DLD1 (cell line): Measurements from ENCODE around the gene INSRR.

ENCODE experiments used
- in situ Hi-C: cut with HindIII; loops from 2 replicates; pipeline ENCODE4 v1.10.0; 2017; ENCODE audit warnings: low sequenced_read_pairs

INSRR gene

DNA sequence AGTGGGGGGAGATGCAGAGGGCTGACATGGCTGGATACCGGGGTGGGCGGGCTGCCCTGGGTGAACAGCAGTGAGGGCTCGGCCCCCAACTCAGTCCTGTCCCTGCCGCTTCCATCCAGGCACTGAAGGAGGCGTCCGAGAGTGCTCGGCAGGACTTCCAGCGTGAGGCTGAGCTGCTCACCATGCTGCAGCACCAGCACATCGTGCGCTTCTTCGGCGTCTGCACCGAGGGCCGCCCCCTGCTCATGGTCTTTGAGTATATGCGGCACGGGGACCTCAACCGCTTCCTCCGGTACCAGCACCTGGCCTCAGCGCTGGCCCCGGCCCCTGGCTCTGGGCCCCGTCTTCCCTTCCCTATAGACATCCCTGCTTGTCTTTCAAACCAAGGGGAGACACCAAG lies 17.4 kb upstream of the INSRR start:
- in situ Hi-C loops, result no loop called here

DNA sequence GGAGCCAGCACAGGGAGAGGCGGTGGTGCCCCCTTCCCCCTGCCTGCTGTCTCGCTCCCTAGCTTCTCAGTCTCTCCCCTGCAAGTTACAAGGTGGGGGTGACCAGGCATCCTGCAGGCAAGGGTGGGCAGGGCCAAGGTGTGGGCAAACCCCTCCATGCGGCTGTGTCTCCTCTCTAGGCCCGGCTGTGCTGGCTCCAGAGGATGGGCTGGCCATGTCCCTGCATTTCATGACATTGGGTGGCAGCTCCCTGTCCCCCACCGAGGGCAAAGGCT lies 16.4 kb upstream of the INSRR start:
- in situ Hi-C loops, result no loop called here

DNA sequence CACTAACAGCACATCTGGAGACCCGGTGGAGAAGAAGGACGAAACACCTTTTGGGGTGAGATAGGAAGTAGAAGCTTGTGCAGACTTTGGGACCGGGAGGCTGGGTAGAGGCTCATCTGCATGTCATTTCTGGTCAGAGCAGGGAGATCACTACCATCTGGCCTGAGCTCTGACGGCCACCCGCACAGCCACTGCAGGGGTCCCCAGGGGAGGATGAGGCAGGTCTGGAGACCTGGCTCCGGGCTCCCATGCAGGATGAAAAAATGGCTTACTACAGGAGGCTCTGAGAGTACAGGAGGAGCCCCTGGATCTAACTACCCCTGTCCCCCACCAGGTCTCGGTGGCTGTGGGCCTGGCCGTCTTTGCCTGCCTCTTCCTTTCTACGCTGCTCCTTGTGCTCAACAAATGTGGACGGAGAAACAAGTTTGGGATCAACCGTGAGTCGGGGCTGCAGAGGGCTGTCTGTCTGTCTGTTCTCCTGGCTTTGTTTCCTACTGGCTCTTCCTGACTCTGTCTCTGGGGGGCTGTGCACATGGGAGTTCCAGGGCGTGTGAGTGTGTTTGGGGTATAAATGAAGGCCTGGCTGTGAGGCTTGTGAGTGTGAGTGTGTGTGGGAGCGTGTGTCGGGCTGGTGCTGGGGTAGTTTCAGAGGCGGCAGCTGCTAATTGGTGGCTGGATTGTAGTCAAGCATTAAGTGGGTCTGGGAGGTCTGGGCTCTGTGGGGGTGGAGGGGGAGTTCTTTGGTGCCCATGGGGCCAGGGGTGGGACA lies 15.8 kb upstream of the INSRR start:
- in situ Hi-C loops, result no loop called here

DNA sequence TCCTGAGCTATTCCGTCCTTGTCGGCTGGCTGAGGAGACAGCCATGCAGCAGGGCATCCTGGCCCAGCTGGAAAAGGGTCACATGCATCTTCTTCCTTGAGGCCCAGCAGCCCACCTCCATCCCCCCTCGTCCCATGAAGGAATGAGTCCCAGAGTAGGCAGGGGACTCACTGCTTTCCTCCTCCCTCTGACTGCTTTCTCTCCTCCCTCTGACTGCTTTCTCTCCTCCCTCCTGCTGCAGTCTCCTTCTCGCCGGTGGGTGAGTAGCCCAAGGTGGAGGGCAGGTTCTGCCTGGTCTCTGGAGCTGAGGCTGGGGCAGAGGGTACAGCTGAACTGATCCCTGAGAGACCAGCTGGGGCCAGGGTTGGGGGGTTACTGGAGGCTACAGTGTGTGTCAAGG lies 15.2 kb upstream of the INSRR start:
- in situ Hi-C loops, result no loop called here

DNA sequence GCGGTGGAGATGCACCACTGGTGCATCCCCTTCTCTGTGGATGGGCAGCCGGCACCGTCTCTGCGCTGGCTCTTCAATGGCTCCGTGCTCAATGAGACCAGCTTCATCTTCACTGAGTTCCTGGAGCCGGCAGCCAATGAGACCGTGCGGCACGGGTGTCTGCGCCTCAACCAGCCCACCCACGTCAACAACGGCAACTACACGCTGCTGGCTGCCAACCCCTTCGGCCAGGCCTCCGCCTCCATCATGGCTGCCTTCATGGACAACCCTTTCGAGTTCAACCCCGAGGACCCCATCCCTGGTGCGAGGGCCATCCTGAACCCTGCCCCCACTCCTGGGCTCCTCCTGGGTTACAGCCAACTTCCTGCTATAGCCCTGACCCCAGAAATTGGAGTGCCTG lies 14.7 kb upstream of the INSRR start:
- in situ Hi-C loops, result no loop called here

DNA sequence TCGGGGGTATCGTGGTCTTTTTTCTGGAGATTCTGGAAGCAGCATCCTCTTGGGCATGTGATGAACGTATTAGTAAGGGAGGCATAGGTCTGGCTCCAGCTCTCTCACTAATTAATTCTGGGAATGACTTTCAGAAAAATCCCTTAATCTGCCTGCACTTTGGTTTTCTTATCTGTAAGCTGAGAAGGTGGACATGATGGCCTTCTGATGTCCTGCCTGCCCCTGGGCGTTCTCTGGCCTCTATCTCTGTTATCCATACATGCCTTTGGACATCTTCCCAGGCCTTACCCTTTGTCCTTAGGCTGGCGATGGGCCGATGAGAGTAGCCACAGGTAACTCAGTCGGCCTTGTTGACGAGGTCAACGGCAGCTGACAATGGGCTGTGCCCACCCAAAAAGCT lies 10.5 kb upstream of the INSRR start:
- in situ Hi-C loops, result no loop called here

DNA sequence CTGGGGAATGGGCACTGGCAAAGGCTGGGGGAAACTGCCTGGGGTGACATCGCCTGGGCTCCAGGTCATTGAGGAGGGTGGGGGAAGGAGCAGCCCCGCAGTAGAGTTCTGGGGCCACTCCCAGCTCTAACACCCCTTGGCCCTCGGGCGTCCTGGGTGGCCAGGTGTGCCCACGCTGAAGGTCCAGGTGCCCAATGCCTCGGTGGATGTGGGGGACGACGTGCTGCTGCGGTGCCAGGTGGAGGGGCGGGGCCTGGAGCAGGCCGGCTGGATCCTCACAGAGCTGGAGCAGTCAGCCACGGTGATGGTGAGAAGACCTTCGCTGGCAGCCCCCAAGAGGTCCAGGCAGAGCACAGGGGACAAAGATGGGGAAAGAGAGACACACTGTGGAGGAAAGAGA lies 9.4 kb upstream of the INSRR start:
- in situ Hi-C loops, result no loop called here

DNA sequence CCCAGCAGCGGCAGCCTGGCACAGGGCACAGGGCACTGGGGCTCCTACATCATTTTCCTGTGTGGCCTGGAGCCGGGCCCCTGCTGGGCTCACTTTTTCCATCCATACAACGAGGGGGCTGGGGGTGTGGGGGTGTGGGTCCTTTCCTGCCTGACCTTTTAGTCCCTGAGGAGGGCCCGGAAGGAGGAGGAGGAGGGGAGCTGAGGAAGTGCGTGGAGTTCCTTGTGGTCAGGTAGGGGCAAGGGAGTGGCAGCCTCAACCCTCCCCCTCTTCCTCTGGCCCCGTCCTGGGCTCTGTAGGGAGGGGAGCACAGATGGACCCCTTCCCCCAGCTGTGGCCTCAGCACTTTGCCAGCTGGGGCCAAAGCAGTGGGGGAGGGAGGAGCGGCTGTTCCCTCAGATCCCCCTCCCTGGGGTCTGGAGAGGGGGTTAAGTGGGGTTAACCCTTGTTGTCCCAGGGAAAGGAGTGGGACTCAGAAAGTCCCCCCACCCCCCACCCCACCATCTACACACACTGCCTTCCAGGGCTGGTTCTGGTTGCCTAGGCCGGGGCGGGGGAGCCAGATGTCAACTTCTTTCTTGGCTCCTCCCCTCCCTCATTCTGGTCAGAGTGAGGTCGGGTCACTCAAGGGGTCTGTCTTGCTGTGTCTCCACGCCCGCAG lies 7.5 kb upstream of the INSRR start:
- in situ Hi-C loops, result no loop called here

DNA sequence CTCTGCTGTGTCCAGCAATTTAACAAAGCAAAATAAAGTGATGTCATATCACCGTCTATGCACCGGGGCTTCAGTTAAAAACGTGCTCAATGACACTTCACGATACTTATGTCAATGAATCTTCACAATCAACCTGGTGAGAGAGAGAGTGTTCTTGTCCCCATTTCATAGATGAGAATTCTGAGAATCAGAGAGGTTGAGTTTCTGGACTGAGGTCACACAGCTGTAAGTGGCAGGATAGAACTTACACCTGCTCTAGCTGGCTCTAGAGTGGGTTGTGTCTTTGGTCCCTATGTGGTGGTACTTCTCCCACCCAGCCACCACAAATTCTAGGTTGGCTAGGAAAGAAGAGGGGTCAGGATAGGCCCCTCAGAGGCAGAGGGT lies 6.9 kb upstream of the INSRR start:
- in situ Hi-C loops, result no loop called here

DNA sequence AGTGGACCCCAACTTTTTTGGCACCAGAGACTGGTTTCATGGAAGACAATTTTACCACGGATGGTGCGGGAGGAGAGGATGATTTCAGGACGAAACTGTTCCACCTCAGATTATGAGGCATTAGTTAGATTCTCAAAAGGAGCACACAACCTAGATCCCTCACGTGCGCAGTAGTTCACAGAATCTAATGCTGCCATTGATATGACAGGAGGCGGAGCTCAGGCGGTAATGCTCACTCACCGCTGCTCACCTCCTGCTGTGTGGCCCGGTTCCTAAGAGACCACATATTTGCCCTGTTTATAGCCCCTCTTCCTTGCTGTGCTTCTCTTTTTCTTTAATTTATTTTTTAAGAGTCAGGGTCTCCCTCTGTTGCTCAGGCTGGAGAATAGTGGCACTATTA lies 6.3 kb upstream of the INSRR start:
- in situ Hi-C loops, result no loop called here

DNA sequence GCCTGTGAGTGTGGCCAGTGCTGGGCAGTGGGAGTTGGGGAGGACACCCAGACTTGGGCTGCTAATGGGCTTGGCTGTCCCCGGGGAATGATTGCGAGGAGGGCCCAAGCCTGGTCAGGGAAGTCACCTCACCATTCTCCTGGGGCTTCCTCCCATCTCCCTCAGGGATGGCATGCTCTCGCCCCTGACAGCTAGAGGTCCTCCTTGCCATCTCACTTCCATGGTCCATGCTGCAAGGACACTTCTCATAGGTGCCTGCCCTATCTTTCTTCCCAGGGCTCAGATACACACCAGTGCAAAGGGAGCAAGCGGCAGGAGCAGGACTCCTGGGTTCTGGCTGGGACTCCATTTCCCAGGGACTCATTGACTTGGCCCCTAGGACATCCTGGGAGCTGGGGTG lies 5.9 kb upstream of the INSRR start:
- in situ Hi-C loops, result no loop called here

DNA sequence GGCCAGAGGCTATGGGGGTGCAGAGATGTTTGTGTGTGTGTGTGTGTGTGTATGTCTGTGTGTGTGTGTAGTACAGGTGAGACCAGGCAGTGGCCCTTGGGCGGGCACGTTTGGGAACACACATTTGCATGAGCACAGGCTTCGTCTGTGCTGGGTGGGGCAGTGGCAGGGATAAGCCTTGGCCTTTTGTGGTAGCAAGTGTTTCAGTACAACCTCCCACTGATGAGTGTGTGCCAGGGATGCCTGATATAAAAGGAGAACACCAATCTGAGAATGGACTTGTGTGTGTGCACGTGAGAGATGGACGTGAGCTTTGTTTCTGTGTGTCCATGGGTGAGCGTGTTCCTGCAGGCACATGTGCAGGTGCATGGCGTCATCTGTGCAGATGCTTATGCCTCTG lies 4.7 kb upstream of the INSRR start:
- in situ Hi-C loops, result no loop called here

DNA sequence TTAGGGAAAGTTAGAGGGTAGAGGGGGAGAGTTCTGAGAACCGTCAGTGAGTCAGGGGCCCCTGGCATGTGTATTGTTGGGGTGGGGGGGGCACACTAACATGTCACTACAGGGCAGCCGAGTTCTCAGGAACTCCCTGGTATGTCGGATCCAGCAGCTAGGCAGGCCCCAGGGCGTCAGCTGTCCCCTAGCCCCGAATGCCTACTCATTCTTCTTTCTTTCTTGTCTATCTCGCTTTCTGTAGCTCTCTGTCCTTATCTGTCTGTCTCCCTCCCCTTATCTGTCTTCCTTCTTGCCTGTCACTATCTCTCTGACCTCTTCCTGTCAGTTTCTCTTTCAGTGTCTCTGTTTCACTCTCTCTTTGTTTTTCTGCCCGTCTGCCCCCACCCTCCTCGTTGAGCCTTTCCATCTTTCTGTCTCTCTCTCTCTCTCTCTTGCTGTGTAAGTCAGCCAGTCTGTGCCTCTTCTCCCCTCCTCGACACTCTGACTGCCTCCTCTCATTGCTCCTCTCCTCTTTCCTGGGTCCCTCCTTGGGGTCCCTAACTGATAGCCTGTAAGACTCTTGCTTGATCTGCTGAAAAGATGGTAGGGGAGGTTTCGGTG lies 4.2 kb upstream of the INSRR start:
- in situ Hi-C loops, result no loop called here

DNA sequence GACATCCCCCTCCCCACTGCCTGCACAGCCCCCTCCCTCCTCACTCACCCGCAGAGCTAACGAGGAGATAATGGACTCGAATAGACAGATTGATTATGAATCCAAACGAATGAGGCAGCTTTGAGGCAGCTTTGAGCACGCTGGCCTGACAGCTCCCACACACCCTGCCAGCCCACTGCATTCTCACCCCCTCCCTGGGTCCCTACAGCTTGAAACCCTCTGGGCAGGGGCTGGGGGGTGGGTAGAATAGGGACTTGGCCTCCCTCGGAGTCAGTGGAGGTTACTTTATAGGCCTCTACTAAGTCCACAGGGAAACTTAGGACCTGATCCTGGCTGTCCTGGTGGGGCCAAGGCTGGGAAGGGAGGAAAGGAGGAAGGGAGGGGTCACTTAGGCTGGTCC lies 3.7 kb upstream of the INSRR start:
- in situ Hi-C loops, result no loop called here

DNA sequence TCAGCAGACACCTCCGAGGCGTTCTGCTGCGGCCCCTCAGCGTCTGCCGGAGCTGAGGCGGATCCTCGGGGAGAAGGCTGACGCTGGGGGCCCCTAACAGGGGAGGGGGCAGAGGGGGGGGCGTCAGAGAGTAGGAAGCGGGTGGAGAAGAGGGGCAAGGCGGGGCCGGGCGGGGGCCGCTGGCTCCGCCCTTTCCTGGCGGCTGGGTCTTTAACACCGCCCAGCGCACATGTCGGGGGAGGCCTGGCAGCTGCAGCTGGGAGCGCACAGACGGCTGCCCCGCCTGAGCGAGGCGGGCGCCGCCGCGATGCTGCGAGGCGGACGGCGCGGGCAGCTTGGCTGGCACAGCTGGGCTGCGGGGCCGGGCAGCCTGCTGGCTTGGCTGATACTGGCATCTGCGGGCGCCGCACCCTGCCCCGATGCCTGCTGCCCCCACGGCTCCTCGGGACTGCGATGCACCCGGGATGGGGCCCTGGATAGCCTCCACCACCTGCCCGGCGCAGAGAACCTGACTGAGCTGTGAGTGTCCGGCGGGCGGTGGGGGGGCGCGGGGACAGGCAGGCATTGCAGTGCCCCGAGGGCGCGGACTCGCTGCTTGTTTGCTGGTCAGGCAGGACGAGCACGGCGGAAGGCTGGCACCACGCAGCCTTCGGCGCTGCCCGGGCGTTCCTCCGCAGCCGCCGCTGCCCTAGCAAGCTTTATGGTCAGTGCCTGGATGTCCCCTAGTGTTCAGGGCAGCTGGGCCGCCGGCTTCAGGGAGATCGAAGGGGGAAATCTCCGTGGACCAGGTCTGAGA lies 1.9 kb upstream of the INSRR start, which contains the start of gene NTRK1:
TSS of gene NTRK1 (plus strand) at position 238 of the 796 bp plus-strand sequence. CDS start at position 308, 70 bp downstream.
- in situ Hi-C loops, result no loop called here

DNA sequence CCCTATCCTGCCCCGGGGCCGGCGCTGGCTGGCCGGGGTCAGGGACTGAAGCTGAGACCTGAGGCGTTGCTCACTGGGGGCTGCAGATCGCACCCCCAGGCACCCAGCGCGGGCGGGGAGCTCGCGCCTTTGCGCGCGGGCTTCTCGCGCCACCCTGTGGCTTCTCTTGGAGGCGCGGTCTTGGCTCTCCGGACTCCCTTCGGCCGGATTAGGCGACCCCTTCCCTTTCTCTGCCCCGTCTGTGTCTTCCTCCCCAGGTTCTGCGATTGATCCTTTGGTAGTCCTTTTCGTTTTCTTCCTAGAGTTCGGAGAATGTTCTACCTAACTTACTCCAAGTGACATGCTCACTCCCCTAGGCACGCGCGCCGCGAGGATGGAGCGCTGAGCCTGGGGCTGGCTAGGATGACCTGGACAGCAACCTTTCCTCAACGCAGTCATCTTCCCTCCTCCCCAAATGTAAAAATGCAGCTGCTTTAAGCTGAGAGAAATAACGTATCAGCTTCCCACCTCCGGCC lies 1.3 kb upstream of the INSRR start:
- in situ Hi-C loops, result no loop called here

DNA sequence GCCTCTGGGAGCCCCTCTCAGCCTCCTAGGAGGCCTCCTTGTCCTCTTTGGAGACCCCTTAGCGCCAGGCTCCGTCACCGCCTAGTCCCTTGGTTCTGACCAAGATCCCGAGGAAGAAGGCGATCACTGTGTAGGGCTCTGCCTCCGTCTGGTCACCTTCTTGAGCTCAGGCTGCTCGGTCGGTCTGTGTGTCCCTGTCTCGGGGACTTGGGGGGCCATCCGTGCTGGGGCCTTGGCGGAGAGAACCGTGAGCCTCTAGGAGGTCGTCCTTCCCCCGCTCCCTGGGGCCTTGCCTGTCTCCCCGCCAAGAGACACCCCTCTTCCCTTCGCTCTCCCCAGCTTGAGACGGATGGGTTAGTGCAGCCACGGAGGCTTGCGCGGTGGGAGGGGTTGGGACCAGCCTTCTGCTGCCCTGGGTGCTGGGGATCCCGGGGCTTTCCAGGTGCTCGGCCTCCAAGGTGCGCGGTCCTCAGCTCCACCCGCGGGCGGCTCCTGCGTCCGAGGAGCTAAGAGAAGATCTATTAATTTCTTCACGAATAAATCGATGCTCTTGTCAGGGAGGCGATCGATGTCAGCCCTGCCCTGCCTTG lies 701 bp upstream of the INSRR start:
- in situ Hi-C loops, result no loop called here

DNA sequence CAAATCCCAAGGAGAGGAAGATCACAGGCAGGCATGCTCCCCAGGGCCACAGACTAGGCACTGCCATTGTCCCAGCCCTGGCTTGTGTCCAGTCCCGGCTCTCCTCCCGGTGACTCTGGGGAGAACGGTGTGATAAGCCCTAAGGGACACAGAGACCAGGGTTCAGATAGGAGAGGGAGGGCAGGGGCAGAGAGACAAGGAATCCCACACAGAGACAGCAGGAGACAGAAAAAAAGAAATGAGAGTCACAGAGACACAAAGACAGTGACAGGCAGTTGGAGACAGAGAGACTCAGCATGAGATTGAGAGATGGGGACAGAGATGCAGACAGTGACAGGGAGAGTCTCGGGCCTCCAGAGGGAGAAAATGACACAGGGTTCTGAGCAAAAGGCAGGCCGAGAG lies 361 bp downstream of the INSRR start:
- in situ Hi-C loops, result no loop called here

DNA sequence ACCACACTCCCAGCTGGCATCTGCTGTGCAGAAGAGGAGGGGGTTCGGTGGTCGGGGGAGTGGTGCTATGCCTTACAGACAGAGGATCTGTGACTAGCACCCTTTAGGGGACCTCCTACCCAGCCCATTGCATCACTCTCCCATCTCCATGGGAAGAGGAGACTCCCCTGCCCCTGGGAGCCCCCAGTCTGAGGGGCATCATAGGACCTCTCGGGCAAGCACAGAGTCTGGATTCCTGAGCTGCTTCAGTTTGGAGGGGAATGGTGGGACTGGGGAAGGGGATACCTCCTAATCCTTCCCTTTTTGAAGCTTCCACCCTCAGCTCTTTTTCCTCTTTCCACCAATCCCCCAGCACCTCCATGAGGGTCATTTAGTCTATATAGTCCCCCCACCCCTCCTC lies 1.4 kb downstream of the INSRR start:
- in situ Hi-C loops, result no loop called here

DNA sequence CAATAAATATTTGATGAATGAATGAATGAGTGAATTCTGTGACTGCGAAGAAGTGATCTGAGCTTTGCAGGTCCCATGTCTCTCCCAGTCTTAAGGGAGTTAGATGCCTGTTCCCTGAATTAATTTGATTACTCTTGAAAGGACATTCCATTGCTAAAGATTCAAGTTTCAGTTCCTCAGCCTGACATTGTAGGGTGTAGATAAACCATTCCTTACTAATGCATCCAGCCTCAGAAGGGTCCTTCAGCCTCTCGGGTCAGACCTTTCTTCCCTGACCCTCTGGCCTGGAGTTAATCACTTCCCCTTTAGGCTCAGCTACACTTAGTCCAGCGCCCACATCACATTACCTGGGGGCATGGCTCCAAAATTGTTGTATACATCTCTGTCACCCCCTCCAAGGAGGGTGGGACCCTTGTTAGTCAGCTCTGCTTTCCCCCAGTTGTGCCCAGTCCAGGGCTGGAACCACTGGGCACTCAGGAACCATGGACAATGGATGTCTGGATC lies 2.6 kb downstream of the INSRR start:
- in situ Hi-C loops, result no loop called here

DNA sequence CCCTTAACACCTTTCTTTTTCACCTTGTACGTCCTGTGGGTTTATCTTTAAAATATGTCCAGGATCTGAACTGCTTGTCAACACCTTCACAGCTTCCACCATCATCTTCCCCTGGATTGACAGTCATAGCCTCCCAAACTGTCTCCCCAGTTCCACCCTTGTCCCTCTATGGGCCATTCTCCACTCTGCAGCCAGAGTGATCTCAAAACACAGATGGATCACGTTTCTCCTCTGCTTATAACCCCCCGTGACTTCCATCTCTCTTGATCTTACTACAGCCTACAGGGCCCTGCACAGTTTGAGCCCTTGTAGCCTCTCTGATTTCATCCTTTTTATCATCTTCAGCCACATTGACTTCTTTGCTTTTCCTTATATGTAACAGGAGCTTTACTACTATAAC lies 4.3 kb downstream of the INSRR start:
- in situ Hi-C loops, result no loop called here
